WERI-Rb-1 (cell line): Measurements from ENCODE around the gene GNGT1.

Experiments used
- DNase-seq: peaks from one replicate; pipeline ENCODE4 v3.0.0-alpha.2; 2020
- H3K27ac ChIP-seq: fragments of 250-450 bp; sonication (Bioruptor Pico); 2 replicates; pipeline ENCODE4 v1.5.1; 2020; ENCODE audit warnings: mild to moderate bottlenecking, moderate library complexity
- H3K27me3 ChIP-seq: fragments of 250-450 bp; sonication (Bioruptor Pico); 2 replicates; pipeline ENCODE4 v1.5.1; 2021; ENCODE audit warnings: mild to moderate bottlenecking, low read depth, moderate library complexity; ENCODE audit not compliant: insufficient read depth, severe bottlenecking
- H3K36me3 ChIP-seq: fragments of 250-450 bp; sonication (Bioruptor Pico); 2 replicates; pipeline ENCODE4 v1.5.1; 2020; ENCODE audit warnings: mild to moderate bottlenecking, moderate library complexity
- H3K4me3 ChIP-seq: 2 replicates; pipeline ENCODE4 v1.5.1; 2011; ENCODE audit warnings: low read depth, mild to moderate bottlenecking, control low read depth, low read length
- H3K9me3 ChIP-seq: fragments of 250-450 bp; sonication (Bioruptor Pico); 2 replicates; pipeline ENCODE4 v1.5.1; 2021; ENCODE audit warnings: mild to moderate bottlenecking, moderate library complexity; ENCODE audit not compliant: severe bottlenecking
- TF ChIP-seq, protein P1 (sequence below): IDR thresholded peaks from 2 replicates; pipeline ENCODE4 v1.5.1; 2011; ENCODE audit warnings: low read depth, mild to moderate bottlenecking, control low read depth, inconsistent platforms, low read length

The GNGT1 gene

DNA sequence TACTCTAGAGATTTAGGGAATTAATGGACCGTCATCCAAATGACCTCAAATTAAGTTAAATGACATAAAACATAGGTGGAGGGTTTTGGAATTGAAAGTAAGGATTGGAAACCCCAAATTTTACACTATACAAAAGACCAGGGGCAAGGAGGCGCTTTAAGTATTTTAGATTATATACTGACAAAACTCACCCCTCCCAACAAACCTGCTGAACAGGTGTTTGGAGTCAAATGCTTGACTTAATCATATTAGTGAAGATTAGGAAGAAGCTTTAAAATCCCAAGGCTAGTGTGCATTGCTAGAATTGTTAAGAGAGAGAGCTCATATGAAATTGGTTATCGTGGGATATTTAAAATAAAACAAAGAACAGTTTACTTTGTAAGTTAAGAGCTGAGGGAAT is at the start of gene GNGT1:
Gene GNGT1 (plus strand): TSS at position 301 of the 400 bp plus-strand sequence. CDS start 180 bp downstream, outside the sequence.
- Histone ChIP-seq H3K27me3 (no peaks in the 10 kb centered on the region), H3K36me3 (no peaks in the 10 kb centered on the region), H3K4me3 (peak within 1 kb of the TSS; percentile 23), H3K9me3 (no peaks in the 10 kb centered on the region), H3K27ac (no peak within 1 kb of the TSS)
- TF ChIP-seq, protein P1, sequence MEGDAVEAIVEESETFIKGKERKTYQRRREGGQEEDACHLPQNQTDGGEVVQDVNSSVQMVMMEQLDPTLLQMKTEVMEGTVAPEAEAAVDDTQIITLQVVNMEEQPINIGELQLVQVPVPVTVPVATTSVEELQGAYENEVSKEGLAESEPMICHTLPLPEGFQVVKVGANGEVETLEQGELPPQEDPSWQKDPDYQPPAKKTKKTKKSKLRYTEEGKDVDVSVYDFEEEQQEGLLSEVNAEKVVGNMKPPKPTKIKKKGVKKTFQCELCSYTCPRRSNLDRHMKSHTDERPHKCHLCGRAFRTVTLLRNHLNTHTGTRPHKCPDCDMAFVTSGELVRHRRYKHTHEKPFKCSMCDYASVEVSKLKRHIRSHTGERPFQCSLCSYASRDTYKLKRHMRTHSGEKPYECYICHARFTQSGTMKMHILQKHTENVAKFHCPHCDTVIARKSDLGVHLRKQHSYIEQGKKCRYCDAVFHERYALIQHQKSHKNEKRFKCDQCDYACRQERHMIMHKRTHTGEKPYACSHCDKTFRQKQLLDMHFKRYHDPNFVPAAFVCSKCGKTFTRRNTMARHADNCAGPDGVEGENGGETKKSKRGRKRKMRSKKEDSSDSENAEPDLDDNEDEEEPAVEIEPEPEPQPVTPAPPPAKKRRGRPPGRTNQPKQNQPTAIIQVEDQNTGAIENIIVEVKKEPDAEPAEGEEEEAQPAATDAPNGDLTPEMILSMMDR, result no peak
- DNase-seq, result no peak

DNA sequence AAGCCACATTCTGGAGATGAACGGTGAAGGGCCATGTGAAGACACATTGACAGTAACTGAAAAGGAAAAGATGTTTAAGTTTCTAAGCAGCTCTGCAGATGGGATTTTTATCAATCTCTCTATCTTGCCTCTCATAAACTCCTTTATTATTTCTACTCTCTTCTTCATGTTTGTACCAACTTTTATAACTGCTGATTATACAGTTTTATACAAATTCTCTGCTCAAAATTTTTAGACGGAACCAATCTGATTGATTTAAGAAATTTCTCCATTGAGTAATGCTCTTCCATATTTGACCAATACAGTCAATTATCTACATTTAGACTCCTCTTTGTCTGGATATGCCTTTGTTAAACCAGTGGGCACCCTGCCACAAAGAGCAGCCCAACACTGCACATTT is 47.5 kb upstream of the GNGT1 start:
- TF ChIP-seq, protein P1, result no peak
- no peaks in the 10 kb centered on the region for H3K9me3 ChIP-seq
- H3K27me3 ChIP-seq, result no peaks in the 10 kb centered on the region
- H3K27ac ChIP-seq, result no peak overlapping the region
- H3K36me3 ChIP-seq, result no peaks in the 10 kb centered on the region
- no peak for DNase-seq
- H3K4me3 ChIP-seq, result no peak overlapping the region

DNA sequence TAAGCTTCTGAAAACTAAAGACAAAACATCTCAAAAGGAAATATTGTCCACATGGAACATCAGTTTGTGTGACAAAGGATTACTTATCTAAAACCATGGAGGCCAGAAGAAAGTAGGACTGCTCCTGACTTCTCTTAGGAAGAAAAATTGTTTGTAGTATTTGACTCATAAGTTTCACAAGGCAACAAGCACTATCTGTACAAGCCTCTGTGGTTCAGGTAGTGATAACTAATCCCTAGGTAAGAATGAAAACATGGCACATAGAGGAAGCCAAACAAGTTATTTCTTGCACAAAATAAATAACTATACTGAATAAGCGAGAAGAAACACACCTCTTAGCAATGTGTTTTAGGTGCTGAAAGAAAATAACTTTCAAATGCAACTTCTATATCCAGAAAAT is 46.1 kb upstream of the GNGT1 start:
- Histone ChIP-seq H3K36me3 (no peaks in the 10 kb centered on the region), H3K27ac (no peak overlapping the region), H3K9me3 (no peaks in the 10 kb centered on the region), H3K4me3 (no peak overlapping the region), H3K27me3 (no peaks in the 10 kb centered on the region)
- no peak for DNase-seq
- TF ChIP-seq, protein P1, result no peak

DNA sequence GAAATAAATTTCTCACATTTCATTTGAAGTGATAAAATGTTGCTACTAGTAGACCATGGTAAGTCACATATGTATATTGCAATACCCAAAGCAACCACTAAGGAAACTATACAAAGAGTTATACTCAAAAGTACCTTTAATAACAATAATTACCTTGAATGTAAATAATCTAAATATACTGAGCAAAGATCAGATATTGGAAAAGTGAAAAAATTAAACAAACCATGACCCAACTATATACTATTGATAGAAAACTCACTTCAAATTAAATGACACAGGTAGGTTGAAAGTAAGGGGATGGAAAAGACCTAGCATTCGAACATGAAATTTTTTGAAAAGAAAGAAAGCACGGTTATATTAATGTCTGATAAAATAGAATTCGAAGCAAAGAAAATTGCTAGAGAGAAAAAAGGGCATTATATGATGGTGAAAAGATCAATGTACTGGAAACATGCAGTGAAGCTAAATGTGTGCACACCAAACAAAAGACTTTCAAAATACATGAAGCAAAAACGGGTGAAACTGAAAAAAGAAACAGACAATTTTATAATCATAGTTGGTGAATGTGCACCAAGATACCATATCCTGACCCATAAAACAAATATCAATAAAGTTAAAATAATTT is 44.9 kb upstream of the GNGT1 start:
- TF ChIP-seq, protein P1, result no peak
- no peaks in the 10 kb centered on the region for H3K27me3 ChIP-seq
- no peaks in the 10 kb centered on the region for H3K36me3 ChIP-seq
- DNase-seq, result no peak
- H3K4me3 ChIP-seq, result no peak overlapping the region
- H3K9me3 ChIP-seq, result no peaks in the 10 kb centered on the region
- H3K27ac ChIP-seq, result no peak overlapping the region

DNA sequence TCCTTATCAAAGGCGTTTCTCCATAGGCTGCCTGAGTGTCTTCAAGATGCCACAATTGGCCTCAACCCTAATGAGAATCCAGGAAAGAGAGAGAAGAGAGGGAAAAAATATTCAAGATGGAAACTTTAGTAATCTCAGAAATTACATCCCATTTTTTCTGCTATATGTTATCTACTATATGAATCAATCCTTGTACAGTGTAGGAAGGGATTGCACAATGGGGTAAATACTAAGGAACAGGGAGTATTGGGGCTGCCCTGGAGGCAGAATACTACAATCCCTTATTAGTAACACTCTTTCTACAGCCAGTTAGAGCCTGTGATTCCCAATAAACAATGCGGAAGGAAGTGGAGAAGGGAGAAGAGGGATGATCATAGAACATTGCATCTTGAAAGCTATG is 43.7 kb upstream of the GNGT1 start:
- Histone ChIP-seq H3K4me3 (no peak overlapping the region), H3K9me3 (no peaks in the 10 kb centered on the region), H3K27ac (no peak overlapping the region), H3K27me3 (no peaks in the 10 kb centered on the region), H3K36me3 (no peaks in the 10 kb centered on the region)
- DNase-seq, result no peak
- TF ChIP-seq, protein P1, result no peak

DNA sequence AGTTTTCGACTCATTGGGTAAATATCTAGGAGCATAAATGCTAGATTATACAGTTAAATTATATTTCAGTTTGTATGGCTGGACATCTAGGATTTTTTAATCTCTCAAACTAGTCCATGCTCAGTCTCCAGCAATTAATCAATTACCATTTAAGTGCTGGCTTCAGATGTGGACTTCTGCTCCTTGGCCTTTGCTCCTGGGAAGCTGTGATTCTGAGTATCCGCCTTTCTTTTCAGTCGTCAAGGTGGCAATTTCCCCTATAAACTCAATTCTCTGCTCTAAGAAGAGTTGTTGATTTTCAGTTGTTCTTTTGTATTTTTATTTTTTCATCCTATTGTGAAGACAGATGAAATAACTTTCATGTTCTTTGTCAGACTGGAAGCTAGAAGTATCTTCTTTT is 39.5 kb upstream of the GNGT1 start:
- DNase-seq, result no peak
- Histone ChIP-seq H3K9me3 (no peaks in the 10 kb centered on the region), H3K36me3 (no peaks in the 10 kb centered on the region), H3K27me3 (no peaks in the 10 kb centered on the region), H3K4me3 (no peak overlapping the region), H3K27ac (no peak overlapping the region)
- TF ChIP-seq, protein P1, result no peak
